ENCODE measurements around the gene CDC25A. TPM values are rescaled to one million over a fixed set of nuclear protein-coding genes. Genes with fewer than 3 reads are reported as not detected.

The CDC25A gene
- total and polyA plus RNA-seq, 9 of the 15 experiments (the other 6 are each of a cell fraction or from before 2014, with no cell fraction given) = 3.4 to 61.3 (median 51.8) TPM

DNA sequence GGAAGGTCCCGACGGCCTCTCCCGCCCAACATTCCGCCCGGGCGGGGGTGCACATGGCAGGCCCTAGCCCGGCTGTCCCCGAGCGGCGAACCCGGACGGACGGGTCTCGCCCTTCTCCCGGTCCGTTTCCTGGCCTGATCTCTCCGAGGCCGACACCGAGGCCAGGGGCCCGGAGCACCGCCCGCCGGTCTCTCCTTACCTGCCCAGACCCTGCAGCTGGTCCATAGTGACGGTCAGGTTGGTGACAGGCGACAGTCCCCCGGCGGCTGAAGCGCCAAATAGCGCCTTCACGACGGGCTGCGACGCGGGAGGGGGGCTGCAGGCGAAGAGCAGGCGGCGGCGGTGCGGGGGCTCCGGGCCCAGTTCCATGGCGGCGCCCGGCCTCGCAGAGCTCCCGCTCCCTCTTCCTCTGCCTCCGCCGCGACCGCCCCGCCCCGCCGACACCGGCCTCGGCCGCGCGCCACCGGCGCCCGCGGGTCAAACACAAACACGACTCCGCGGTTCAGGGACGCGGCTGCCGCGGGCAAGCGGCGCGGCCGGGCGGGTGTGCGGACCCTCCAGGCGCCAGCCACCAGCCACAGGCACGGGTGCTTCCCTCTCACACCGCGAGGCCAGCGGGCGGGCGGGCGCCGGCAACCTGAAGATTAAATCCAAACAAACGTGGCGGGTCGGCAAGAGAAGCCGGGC lies 495 bp downstream of the CDC25A start (continued):
- TF ChIP-seq, protein P1, sequence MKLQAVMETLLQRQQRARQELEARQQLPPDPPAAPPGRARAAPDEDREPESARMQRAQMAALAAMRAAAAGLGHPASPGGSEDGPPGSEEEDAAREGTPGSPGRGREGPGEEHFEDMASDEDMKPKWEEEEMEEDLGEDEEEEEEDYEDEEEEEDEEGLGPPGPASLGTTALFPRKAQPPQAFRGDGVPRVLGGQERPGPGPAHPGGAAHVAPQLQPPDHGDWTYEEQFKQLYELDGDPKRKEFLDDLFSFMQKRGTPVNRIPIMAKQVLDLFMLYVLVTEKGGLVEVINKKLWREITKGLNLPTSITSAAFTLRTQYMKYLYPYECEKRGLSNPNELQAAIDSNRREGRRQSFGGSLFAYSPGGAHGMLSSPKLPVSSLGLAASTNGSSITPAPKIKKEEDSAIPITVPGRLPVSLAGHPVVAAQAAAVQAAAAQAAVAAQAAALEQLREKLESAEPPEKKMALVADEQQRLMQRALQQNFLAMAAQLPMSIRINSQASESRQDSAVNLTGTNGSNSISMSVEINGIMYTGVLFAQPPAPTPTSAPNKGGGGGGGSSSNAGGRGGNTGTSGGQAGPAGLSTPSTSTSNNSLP (IDR thresholded peaks at IDR 0.05; ENCODE audit: borderline replicate concordance, low read depth, low read length) = no peak
- TF ChIP-seq YY1 (IDR thresholded peaks at IDR 0.05; ENCODE audit: borderline replicate concordance in 1 of 3, control insufficient read depth in 1 of 3, extremely low read depth in 1 of 3, insufficient read depth in 3 of 3, insufficient read length in 1 of 3, insufficient replicate concordance in 2 of 3, low read depth in 1 of 3, low read length in 2 of 3) (peak in 2 of 3 experiments; percentile 55 to 60), HSF4 (CRISPR knock-in tag; IDR thresholded peaks at IDR 0.05; ENCODE audit: borderline replicate concordance) (no peak), PHB (CRISPR knock-in tag; IDR thresholded peaks at IDR 0.05) (no peak), EGR1 (conservative IDR thresholded peaks at IDR 0.05) (no peak), NCOA6 (IDR thresholded peaks at IDR 0.05) (no peak), ATF1 (CRISPR knock-in tag; IDR thresholded peaks at IDR 0.05) (0 out of 2 replicates have a peak, but pooled peaks have one; percentile 15), ATF1 (tag; IDR thresholded peaks at IDR 0.05) (no peak), ZNF444 (CRISPR knock-in tag; IDR thresholded peaks at IDR 0.05) (no peak), NFE2L1 (tag; IDR thresholded peaks at IDR 0.05; ENCODE audit: borderline replicate concordance, low read depth) (no peak)
- TF ChIP-seq, protein P2, sequence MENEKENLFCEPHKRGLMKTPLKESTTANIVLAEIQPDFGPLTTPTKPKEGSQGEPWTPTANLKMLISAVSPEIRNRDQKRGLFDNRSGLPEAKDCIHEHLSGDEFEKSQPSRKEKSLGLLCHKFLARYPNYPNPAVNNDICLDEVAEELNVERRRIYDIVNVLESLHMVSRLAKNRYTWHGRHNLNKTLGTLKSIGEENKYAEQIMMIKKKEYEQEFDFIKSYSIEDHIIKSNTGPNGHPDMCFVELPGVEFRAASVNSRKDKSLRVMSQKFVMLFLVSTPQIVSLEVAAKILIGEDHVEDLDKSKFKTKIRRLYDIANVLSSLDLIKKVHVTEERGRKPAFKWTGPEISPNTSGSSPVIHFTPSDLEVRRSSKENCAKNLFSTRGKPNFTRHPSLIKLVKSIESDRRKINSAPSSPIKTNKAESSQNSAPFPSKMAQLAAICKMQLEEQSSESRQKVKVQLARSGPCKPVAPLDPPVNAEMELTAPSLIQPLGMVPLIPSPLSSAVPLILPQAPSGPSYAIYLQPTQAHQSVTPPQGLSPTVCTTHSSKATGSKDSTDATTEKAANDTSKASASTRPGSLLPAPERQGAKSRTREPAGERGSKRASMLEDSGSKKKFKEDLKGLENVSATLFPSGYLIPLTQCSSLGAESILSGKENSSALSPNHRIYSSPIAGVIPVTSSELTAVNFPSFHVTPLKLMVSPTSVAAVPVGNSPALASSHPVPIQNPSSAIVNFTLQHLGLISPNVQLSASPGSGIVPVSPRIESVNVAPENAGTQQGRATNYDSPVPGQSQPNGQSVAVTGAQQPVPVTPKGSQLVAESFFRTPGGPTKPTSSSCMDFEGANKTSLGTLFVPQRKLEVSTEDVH (IDR thresholded peaks at IDR 0.05; ENCODE audit: low read depth, partially characterized antibody) = no peak
- TF ChIP-seq, protein P3, sequence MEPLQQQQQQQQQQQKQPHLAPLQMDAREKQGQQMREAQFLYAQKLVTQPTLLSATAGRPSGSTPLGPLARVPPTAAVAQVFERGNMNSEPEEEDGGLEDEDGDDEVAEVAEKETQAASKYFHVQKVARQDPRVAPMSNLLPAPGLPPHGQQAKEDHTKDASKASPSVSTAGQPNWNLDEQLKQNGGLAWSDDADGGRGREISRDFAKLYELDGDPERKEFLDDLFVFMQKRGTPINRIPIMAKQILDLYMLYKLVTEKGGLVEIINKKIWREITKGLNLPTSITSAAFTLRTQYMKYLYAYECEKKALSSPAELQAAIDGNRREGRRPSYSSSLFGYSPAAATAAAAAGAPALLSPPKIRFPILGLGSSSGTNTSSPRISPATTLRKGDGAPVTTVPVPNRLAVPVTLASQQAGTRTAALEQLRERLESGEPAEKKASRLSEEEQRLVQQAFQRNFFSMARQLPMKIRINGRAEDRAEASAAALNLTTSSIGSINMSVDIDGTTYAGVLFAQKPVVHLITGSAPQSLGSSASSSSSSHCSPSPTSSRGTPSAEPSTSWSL (CRISPR knock-in tag; IDR thresholded peaks at IDR 0.05; ENCODE audit: borderline replicate concordance) = no peak
- TF ChIP-seq, protein P4, sequence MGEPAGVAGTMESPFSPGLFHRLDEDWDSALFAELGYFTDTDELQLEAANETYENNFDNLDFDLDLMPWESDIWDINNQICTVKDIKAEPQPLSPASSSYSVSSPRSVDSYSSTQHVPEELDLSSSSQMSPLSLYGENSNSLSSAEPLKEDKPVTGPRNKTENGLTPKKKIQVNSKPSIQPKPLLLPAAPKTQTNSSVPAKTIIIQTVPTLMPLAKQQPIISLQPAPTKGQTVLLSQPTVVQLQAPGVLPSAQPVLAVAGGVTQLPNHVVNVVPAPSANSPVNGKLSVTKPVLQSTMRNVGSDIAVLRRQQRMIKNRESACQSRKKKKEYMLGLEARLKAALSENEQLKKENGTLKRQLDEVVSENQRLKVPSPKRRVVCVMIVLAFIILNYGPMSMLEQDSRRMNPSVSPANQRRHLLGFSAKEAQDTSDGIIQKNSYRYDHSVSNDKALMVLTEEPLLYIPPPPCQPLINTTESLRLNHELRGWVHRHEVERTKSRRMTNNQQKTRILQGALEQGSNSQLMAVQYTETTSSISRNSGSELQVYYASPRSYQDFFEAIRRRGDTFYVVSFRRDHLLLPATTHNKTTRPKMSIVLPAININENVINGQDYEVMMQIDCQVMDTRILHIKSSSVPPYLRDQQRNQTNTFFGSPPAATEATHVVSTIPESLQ (CRISPR knock-in tag; IDR thresholded peaks at IDR 0.05) = no peak
- TF ChIP-seq, protein P5, sequence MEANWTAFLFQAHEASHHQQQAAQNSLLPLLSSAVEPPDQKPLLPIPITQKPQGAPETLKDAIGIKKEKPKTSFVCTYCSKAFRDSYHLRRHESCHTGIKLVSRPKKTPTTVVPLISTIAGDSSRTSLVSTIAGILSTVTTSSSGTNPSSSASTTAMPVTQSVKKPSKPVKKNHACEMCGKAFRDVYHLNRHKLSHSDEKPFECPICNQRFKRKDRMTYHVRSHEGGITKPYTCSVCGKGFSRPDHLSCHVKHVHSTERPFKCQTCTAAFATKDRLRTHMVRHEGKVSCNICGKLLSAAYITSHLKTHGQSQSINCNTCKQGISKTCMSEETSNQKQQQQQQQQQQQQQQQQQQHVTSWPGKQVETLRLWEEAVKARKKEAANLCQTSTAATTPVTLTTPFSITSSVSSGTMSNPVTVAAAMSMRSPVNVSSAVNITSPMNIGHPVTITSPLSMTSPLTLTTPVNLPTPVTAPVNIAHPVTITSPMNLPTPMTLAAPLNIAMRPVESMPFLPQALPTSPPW (CRISPR knock-in tag; IDR thresholded peaks at IDR 0.05) = 0 out of 2 replicates have a peak, but pooled peaks have one; percentile 5
- TF ChIP-seq, protein P6, sequence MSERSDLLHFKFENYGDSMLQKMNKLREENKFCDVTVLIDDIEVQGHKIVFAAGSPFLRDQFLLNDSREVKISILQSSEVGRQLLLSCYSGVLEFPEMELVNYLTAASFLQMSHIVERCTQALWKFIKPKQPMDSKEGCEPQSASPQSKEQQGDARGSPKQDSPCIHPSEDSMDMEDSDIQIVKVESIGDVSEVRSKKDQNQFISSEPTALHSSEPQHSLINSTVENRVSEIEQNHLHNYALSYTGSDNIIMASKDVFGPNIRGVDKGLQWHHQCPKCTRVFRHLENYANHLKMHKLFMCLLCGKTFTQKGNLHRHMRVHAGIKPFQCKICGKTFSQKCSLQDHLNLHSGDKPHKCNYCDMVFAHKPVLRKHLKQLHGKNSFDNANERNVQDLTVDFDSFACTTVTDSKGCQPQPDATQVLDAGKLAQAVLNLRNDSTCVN (CRISPR knock-in tag; IDR thresholded peaks at IDR 0.05) = no peak
